ENCODE data around the gene ICE2.
A peak's percentile ranks its signal among the peaks of the same experiment; 100 is the strongest.

Gene ICE2

GRCh38 chr15:60379185-60379524, 99.8 kb downstream of the ICE2 start:
- ATAC-seq: no peak
- TF ChIP-seq CSDC2 (CRISPR knock-in tag; IDR thresholded peaks at IDR 0.05) (peak; percentile 63; the same call in 1 of the 2 replicates), SNAI2 (CRISPR knock-in tag; IDR thresholded peaks at IDR 0.05) (no peak)

- ATAC-seq: no peak
- TF ChIP-seq GLIS3 (CRISPR knock-in tag; IDR thresholded peaks at IDR 0.05) (0 out of 2 replicates have a peak, but pooled peaks have one; percentile 52), ISL1 (CRISPR knock-in tag; IDR thresholded peaks at IDR 0.05) (no peak), BACH2 (CRISPR knock-in tag; IDR thresholded peaks at IDR 0.05; ENCODE audit: borderline replicate concordance) (no peak), POU6F1 (CRISPR knock-in tag; IDR thresholded peaks at IDR 0.05; ENCODE audit: borderline replicate concordance, low read depth) (no peak), ZFP30 (CRISPR knock-in tag; IDR thresholded peaks at IDR 0.05) (no peak), RARB (CRISPR knock-in tag; IDR thresholded peaks at IDR 0.05) (no peak), ZNF565 (CRISPR knock-in tag; conservative IDR thresholded peaks at IDR 0.05; ENCODE audit: low read depth) (no peak), CSDC2 (CRISPR knock-in tag; IDR thresholded peaks at IDR 0.05) (peak; percentile 52; the same call in 1 of the 2 replicates)
Measured at GRCh38 chr15:60376677-60377095, 102.3 kb downstream of the ICE2 start.

- ATAC-seq: no peak
- peak; percentile 13; the same call in 1 of the 2 replicates for TF ChIP-seq ZC3H10 (CRISPR knock-in tag; IDR thresholded peaks at IDR 0.05)
- TF ChIP-seq RARB (CRISPR knock-in tag; IDR thresholded peaks at IDR 0.05): peak; percentile 16; the same call in 1 of the 2 replicates
- no peak for TF ChIP-seq SNAI2 (CRISPR knock-in tag; IDR thresholded peaks at IDR 0.05)
Measured at GRCh38 chr15:60375306-60375705, 103.6 kb downstream of the ICE2 start.

GRCh38 chr15:60374628-60375081, 104.3 kb downstream of the ICE2 start:
- peak; percentile 66; the same call in 1 of the 2 replicates for TF ChIP-seq ZFP3 (CRISPR knock-in tag; IDR thresholded peaks at IDR 0.05)
- TF ChIP-seq ESRRG (CRISPR knock-in tag; IDR thresholded peaks at IDR 0.05): no peak
- TF ChIP-seq ARNTL (CRISPR knock-in tag; IDR thresholded peaks at IDR 0.05; ENCODE audit: borderline replicate concordance, low read depth): no peak
- TF ChIP-seq TCF4 (CRISPR knock-in tag; IDR thresholded peaks at IDR 0.05; ENCODE audit: borderline replicate concordance): no peak
- no peak for TF ChIP-seq TOX (CRISPR knock-in tag; IDR thresholded peaks at IDR 0.05; ENCODE audit: borderline replicate concordance)
- no peak for TF ChIP-seq PATZ1 (CRISPR knock-in tag; IDR thresholded peaks at IDR 0.05; ENCODE audit: borderline replicate concordance)
- TF ChIP-seq ISL1 (CRISPR knock-in tag; IDR thresholded peaks at IDR 0.05): peak; percentile 33; the same call in 1 of the 2 replicates
- TF ChIP-seq ZC3H10 (CRISPR knock-in tag; IDR thresholded peaks at IDR 0.05): peak; percentile 44; the same call in 1 of the 2 replicates
- no peak for TF ChIP-seq CSRNP3 (CRISPR knock-in tag; IDR thresholded peaks at IDR 0.05)
- TF ChIP-seq CREB5 (CRISPR knock-in tag; IDR thresholded peaks at IDR 0.05; ENCODE audit: low read depth): no peak
- no peak for TF ChIP-seq POU6F1 (CRISPR knock-in tag; IDR thresholded peaks at IDR 0.05; ENCODE audit: borderline replicate concordance, low read depth)
- TF ChIP-seq SNAI2 (CRISPR knock-in tag; IDR thresholded peaks at IDR 0.05): peak; percentile 25; the same call in 1 of the 2 replicates
- no peak for TF ChIP-seq TSHZ2 (CRISPR knock-in tag; IDR thresholded peaks at IDR 0.05)
- TF ChIP-seq PPARA (CRISPR knock-in tag; IDR thresholded peaks at IDR 0.05; ENCODE audit: borderline replicate concordance): no peak
- TF ChIP-seq GLIS3 (CRISPR knock-in tag; IDR thresholded peaks at IDR 0.05): no peak
- ATAC-seq: peak; percentile 54
